Smooth muscle cell (in vitro differentiated cells): ENCODE results near the gene GPR137. TPM values are rescaled to one million over a fixed set of nuclear protein-coding genes. Genes with fewer than 3 reads are reported as not detected.

ENCODE experiments used
- DNase-seq: peaks from one replicate; lab custom pipeline; 2025; ENCODE audit not compliant: unreplicated experiment; lab: John Stamatoyannopoulos, UW
- H2AFZ ChIP-seq: fragments of 200-600 bp; sonication (generic); 2 replicates; pipeline ENCODE4 v1.6.0; 2016; ENCODE audit warnings: antibody characterized with exemption, low read depth, mild to moderate bottlenecking
- H3F3A ChIP-seq: fragments of 200-600 bp; sonication (generic); 2 replicates; pipeline ENCODE4 v1.6.0; 2017; ENCODE audit warnings: antibody characterized with exemption, low read depth
- H3K27ac ChIP-seq: fragments of 200-600 bp; sonication (generic); 2 replicates; pipeline ENCODE4 v1.5.1; 2016; ENCODE audit warnings: low read depth, mild to moderate bottlenecking
- H3K27me3 ChIP-seq: fragments of 200-600 bp; sonication (generic); 2 replicates; pipeline ENCODE4 v1.6.1; 2016; ENCODE audit warnings: low read depth, mild to moderate bottlenecking
- H3K36me3 ChIP-seq: fragments of 200-600 bp; sonication (generic); 2 replicates; pipeline ENCODE4 v1.5.1; 2016; ENCODE audit warnings: low read depth
- H3K4me1 ChIP-seq: fragments of 200-600 bp; sonication (generic); 2 replicates; pipeline ENCODE4 v1.5.1; 2016; ENCODE audit warnings: low read depth
- H3K4me2 ChIP-seq: fragments of 200-600 bp; sonication (generic); 2 replicates; pipeline ENCODE4 v1.6.0; 2016; ENCODE audit warnings: mild to moderate bottlenecking
- H3K4me3 ChIP-seq: fragments of 200-600 bp; sonication (generic); 2 replicates; pipeline ENCODE4 v1.5.1; 2016; ENCODE audit warnings: mild to moderate bottlenecking
- H3K79me2 ChIP-seq: fragments of 200-600 bp; sonication (generic); 2 replicates; pipeline ENCODE4 v1.6.0; 2016; ENCODE audit warnings: low read depth, mild to moderate bottlenecking
- H3K9ac ChIP-seq: fragments of 200-600 bp; sonication (generic); 2 replicates; pipeline ENCODE4 v1.6.0; 2016; ENCODE audit warnings: low read depth
- H3K9me3 ChIP-seq: fragments of 200-600 bp; sonication (generic); replicated peaks from 2 replicates; pipeline ENCODE4 v1.5.1; 2016; ENCODE audit warnings: low read depth
- H4K20me1 ChIP-seq: fragments of 200-600 bp; sonication (generic); 2 replicates; pipeline ENCODE4 v1.6.0; 2016; ENCODE audit warnings: low read depth
- WGBS: methylation state at CpG from one replicate; pipeline ENCODE4 v1.1.7; 2016; ENCODE audit warnings: low lambda C conversion rate; 5-methylcytosine and 5-hydroxymethylcytosine counted together
- polyA plus RNA-seq: library from polyadenylated mRNA; unstranded; fragments of >200 nt; fragmentation: Nextera tagmentation; extraction: Ambion mirVana; gene quantifications from 2 replicates; pipeline ENCODE4 v1.2.1, GENCODE V29; 2016
- total RNA-seq: library from RNA; depleted of rRNA; stranded (reverse); fragments of >200 nt; gene quantifications from 2 replicates; pipeline ENCODE4 v1.2.3, GENCODE V29; 2014
- TF ChIP-seq, protein P1 (sequence below): fragments of 200-600 bp; sonication (generic); IDR thresholded peaks from 2 replicates; pipeline ENCODE4 v1.5.1; 2017; ENCODE audit warnings: borderline replicate concordance, mild to moderate bottlenecking, antibody characterized with exemption; ENCODE audit not compliant: insufficient read depth, poor library complexity, severe bottlenecking

Gene GPR137
- total and polyA plus RNA-seq, 2 experiments from 2014 or later, result 17.3 to 69.0 TPM

DNA sequence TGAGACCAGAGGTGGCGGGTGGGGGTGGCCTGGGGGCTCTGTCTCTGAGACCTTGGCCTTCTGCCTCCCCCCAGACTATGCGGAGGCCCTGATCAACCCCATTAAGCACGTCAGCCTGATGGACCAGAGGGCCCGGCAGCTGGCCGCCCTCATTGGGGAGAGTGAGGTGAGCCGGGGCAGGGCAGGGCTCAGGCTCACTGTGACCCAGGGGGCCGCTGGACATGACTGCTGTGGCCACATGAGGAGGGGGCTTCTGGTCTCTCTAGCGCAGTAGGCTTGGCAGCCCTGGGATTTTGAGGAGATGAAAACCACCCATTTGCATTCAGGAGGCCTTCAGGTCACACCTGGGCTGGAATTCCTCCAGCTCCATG lies 21.7 kb upstream of the GPR137 start:
- 93% methylated on average over 8 of the region's 8 CpGs for WGBS
- Histone ChIP-seq H3F3A (peaks cover 5% of the 10 kb centered on the region), H2AFZ (no peak overlapping the region), H3K27ac (peak overlapping the region; percentile 44), H3K79me2 (no peaks in the 10 kb centered on the region), H3K9ac (no peak overlapping the region), H3K4me1 (peaks cover 6% of the 10 kb centered on the region), H3K4me2 (no peak overlapping the region), H3K4me3 (no peak overlapping the region), H3K27me3 (no peaks in the 10 kb centered on the region), H4K20me1 (no peaks in the 10 kb centered on the region), H3K9me3 (no peaks in the 10 kb centered on the region), H3K36me3 (no peaks in the 10 kb centered on the region)
- no peak for DNase-seq
- TF ChIP-seq, protein P1, sequence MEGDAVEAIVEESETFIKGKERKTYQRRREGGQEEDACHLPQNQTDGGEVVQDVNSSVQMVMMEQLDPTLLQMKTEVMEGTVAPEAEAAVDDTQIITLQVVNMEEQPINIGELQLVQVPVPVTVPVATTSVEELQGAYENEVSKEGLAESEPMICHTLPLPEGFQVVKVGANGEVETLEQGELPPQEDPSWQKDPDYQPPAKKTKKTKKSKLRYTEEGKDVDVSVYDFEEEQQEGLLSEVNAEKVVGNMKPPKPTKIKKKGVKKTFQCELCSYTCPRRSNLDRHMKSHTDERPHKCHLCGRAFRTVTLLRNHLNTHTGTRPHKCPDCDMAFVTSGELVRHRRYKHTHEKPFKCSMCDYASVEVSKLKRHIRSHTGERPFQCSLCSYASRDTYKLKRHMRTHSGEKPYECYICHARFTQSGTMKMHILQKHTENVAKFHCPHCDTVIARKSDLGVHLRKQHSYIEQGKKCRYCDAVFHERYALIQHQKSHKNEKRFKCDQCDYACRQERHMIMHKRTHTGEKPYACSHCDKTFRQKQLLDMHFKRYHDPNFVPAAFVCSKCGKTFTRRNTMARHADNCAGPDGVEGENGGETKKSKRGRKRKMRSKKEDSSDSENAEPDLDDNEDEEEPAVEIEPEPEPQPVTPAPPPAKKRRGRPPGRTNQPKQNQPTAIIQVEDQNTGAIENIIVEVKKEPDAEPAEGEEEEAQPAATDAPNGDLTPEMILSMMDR, result no peak

DNA sequence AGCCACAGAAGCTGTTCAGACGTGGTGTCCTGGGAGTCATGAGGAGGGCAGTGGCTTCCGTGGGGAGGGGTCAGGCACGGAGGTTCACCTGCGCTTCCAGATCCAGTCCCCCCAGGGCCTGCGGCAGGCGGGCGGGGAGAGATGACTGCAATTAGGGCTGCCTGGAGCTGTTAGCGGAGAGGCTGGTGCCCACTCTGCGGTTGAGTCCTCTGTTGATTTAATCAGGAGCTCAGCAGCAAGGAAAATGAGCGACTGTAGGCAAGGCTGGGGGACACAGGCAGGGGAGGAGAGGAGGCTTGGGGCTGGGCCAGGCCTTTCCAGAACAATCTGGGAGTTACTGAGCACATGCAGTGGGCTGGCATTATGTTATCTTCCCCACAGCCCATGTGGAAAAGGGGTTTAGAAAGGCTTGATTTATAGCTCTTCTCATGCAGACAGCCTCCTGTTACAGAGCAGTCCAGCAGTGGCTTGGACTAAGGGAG lies 21.2 kb upstream of the GPR137 start:
- H3K4me1 ChIP-seq, result peaks cover 8% of the 10 kb centered on the region
- WGBS, result 70% methylated on average over 10 of the region's 10 CpGs

DNA sequence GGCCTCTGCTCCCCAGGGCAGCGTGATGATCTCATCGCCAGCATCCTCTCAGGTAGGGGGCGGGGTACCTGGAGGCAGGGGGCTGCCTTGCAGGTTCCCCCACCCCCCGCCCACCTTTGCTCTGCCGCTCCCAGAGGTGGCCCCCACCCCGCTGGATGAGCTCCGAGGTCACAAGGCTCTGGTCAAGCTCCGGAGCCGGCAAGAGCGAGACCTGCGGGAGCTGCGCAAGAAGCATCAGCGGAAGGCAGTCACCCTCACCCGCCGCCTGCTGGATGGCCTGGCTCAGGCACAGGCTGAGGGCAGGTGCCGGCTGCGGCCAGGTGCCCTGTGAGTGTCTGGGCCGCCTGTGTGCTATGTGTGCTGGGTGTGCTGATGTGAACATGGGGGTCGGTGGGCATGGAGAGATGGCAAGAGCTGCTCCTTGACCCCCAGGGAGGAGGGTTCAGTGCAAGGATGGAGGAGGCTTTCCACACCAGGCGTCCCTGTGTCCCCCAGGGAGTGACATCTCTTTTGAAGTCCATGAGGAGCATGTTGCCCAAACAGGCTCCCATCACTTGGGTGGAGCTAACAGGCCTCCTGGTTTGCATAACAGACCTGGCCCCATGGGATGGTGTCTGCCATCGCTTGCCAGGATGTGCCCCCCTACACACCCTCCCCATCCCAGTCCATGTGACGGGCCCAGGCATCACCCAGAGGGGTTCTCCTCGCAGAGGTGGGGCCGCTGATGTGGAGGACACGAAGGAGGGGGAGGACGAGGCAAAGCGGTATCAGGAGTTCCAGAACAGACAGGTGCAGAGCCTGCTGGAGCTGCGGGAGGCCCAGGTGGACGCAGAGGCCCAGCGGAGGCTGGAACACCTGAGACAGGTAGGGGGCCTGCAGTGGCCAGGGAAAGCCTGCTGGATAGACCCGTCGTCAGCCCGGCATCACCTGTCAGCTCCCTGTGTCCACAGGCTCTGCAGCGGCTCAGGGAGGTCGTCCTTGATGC lies 20.2 kb upstream of the GPR137 start:
- no peak overlapping the region for H3K4me2 ChIP-seq
- H3K27ac ChIP-seq, result no peak overlapping the region
- no peaks in the 10 kb centered on the region for H3K79me2 ChIP-seq
- H2AFZ ChIP-seq, result no peak overlapping the region
- H3K9ac ChIP-seq, result no peak overlapping the region
- H3F3A ChIP-seq, result peaks cover 8% of the 10 kb centered on the region
- H3K4me1 ChIP-seq, result peaks cover 8% of the 10 kb centered on the region
- no peaks in the 10 kb centered on the region for H3K9me3 ChIP-seq
- TF ChIP-seq, protein P1, result no peak
- DNase-seq, result no peak
- H4K20me1 ChIP-seq, result no peaks in the 10 kb centered on the region
- 93% methylated on average over 35 of the region's 35 CpGs for WGBS
- H3K4me3 ChIP-seq, result no peak overlapping the region
- no peaks in the 10 kb centered on the region for H3K27me3 ChIP-seq
- H3K36me3 ChIP-seq, result no peaks in the 10 kb centered on the region

More for the DNA sequence above, 21.2 kb upstream of the GPR137 start:
- TF ChIP-seq, protein P1, result no peak
- DNase-seq, result no peak
- Histone ChIP-seq H2AFZ (no peak overlapping the region), H3F3A (peaks cover 8% of the 10 kb centered on the region), H3K27me3 (no peaks in the 10 kb centered on the region), H3K9ac (no peak overlapping the region), H4K20me1 (no peaks in the 10 kb centered on the region), H3K4me3 (no peak overlapping the region), H3K4me2 (no peak overlapping the region), H3K79me2 (no peaks in the 10 kb centered on the region), H3K27ac (no peak overlapping the region), H3K36me3 (no peaks in the 10 kb centered on the region), H3K9me3 (no peaks in the 10 kb centered on the region)
